Chondrocyte (in vitro differentiated cells): Measurements from ENCODE around the gene PMPCA. TPM values are rescaled to one million over a fixed set of nuclear protein-coding genes. Genes with fewer than 3 reads are reported as not detected.

Source experiments
- DNase-seq: peaks from one replicate; pipeline ENCODE4 v3.0.0; 2021; ENCODE audit warnings: mixed read lengths, low spot score
- H3K27ac Mint-ChIP-seq: one replicate; pipeline ENCODE4 v1.8.0; 2021; ENCODE audit warnings: mild to moderate bottlenecking, moderate library complexity, mixed read lengths; ENCODE audit not compliant: unreplicated experiment
- H3K27me3 Mint-ChIP-seq: 2 replicates; pipeline ENCODE4 v1.8.0; 2021; ENCODE audit warnings: low read depth, mixed read lengths
- H3K36me3 Mint-ChIP-seq: 2 replicates; pipeline ENCODE4 v1.8.0; 2021; ENCODE audit warnings: low read depth, mixed read lengths
- H3K4me1 Mint-ChIP-seq: 2 replicates; pipeline ENCODE4 v1.8.0; 2021; ENCODE audit warnings: low read depth, mild to moderate bottlenecking, mixed read lengths
- H3K4me3 Mint-ChIP-seq: one replicate; pipeline ENCODE4 v1.8.0; 2021; ENCODE audit warnings: mild to moderate bottlenecking, moderate library complexity, mixed read lengths; ENCODE audit not compliant: unreplicated experiment
- H3K9me3 Mint-ChIP-seq: 2 replicates; pipeline ENCODE4 v1.8.0; 2021; ENCODE audit warnings: low read depth, mixed read lengths
- CTCF ChIP-seq: fragments of 200-600 bp; sonication (generic); IDR thresholded peaks from 2 replicates; pipeline ENCODE4 v1.5.0; 2021; ENCODE audit warnings: antibody characterized with exemption, mild to moderate bottlenecking, moderate library complexity
- total RNA-seq: library from RNA; stranded (reverse); gene quantifications from 3 replicates; pipeline ENCODE4 v1.2.1, GENCODE V29; 2021

Gene PMPCA
- total RNA-seq, 1 donor from 2014 or later, result 42.5 TPM

DNA sequence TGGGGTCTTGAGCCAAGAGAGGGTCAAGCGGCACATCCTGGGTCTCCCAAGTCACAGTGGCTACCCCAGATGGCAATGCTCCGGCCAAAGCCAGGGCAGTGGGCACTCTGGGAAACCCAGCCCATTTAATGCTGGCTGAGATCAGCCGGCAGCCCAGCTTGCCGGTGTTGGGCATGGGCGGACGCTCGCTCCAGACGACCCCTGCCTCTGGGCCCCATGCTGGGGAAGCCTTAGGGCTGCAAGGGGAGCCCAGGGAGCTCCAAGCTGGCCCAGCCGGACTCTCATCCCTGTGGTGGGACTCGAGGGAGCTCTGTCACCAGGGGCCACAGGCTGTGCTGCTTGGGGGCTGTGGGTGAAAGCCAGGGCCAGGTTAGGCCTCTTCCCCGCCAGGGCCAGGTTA is 31.1 kb upstream of the PMPCA start:
- Mint-ChIP-seq H3K4me3 (no peak overlapping the region), H3K36me3 (peaks cover 5% of the 10 kb centered on the region), H3K27ac (no peak overlapping the region), H3K4me1 (no peaks in the 10 kb centered on the region), H3K9me3 (no peaks in the 10 kb centered on the region), H3K27me3 (no peaks in the 10 kb centered on the region)
- no peak for TF ChIP-seq CTCF
- DNase-seq, result no peak

DNA sequence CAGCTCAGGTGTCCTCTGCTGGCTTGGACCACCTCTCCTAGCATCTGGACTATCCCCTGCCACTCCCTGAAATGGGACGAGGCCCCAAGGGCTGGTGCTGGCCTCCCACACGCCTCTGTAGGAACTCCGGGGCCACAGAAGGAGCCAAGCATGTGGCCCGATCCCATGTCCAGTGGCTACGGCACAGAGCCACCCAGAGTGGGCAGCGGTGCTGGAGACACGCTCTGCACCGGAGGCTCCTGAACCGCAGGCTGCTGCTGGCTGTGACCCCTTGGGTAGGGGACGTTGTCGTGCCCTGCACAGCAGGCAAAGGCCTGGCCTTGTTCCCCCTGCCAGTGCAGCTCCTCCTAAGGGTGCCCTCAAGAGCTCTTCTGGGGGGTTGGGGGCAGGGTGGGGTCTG is 30.6 kb upstream of the PMPCA start:
- no peaks in the 10 kb centered on the region for H3K9me3 Mint-ChIP-seq
- H3K36me3 Mint-ChIP-seq, result peaks cover 8% of the 10 kb centered on the region
- TF ChIP-seq CTCF, result no peak
- H3K27ac Mint-ChIP-seq, result no peak overlapping the region
- H3K4me3 Mint-ChIP-seq, result no peak overlapping the region
- H3K4me1 Mint-ChIP-seq, result no peaks in the 10 kb centered on the region
- H3K27me3 Mint-ChIP-seq, result no peaks in the 10 kb centered on the region
- no peak for DNase-seq

DNA sequence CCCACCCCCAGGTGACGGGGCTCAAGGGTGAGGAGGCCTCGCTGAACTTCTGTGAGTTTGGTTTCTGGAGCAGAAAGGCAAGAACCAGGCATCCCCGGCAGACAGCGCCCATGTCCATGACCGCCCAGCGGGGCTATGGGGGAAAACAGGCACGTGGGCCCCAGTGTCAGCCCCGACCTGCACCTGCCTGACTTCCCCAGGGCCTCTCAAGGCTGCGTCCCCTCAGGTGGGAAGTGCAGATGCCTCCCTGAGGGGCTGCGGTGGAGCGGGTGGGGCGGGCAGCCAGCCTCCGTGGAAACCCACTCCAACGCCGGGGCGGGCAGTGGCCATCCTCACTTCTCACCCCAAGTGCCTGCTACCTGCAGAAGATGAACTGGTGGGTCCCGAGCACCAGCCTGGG is 30.1 kb upstream of the PMPCA start:
- H3K27me3 Mint-ChIP-seq, result no peaks in the 10 kb centered on the region
- no peak for TF ChIP-seq CTCF
- no peak overlapping the region for H3K4me3 Mint-ChIP-seq
- no peak for DNase-seq
- H3K36me3 Mint-ChIP-seq, result peaks cover 10% of the 10 kb centered on the region
- H3K9me3 Mint-ChIP-seq, result no peaks in the 10 kb centered on the region
- H3K4me1 Mint-ChIP-seq, result no peaks in the 10 kb centered on the region
- no peak overlapping the region for H3K27ac Mint-ChIP-seq

DNA sequence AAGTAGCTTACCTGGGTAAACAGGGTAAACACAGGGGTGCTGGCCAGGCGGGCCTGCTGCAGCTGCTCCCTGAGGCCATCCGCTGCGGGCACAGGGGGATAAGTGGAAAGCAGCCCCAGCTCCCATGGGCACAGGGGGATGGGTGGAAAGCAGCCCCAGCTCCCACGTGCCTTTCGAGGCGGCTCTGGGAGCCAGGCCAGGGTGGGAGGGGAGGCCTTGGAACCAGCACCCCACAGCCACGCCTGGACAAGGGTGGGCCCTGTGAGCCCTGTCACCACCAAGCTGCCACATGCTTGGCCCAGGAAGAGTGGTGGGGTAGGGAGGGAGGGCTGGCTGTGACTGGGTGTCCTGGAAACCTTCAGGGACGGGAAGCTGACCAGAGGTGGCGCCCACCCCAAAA is 29.1 kb upstream of the PMPCA start:
- H3K4me1 Mint-ChIP-seq, result no peaks in the 10 kb centered on the region
- H3K27ac Mint-ChIP-seq, result no peak overlapping the region
- no peak for DNase-seq
- H3K4me3 Mint-ChIP-seq, result no peak overlapping the region
- H3K9me3 Mint-ChIP-seq, result no peaks in the 10 kb centered on the region
- H3K36me3 Mint-ChIP-seq, result peaks cover 10% of the 10 kb centered on the region
- no peaks in the 10 kb centered on the region for H3K27me3 Mint-ChIP-seq
- TF ChIP-seq CTCF, result no peak

GRCh38 chr9:136381966-136382513 is 28.4 kb upstream of the PMPCA start:
- H3K27ac Mint-ChIP-seq, result no peak overlapping the region
- peaks cover 10% of the 10 kb centered on the region for H3K36me3 Mint-ChIP-seq
- H3K9me3 Mint-ChIP-seq, result no peaks in the 10 kb centered on the region
- H3K4me3 Mint-ChIP-seq, result no peak overlapping the region
- no peak for DNase-seq
- no peaks in the 10 kb centered on the region for H3K4me1 Mint-ChIP-seq
- no peaks in the 10 kb centered on the region for H3K27me3 Mint-ChIP-seq
- no peak for TF ChIP-seq CTCF
